ENCODE data around the gene MYMK. TPM values are rescaled to one million over a fixed set of nuclear protein-coding genes. Genes with fewer than 3 reads are reported as not detected.

The MYMK gene
- total RNA-seq, 1 donor from 2014 or later = not detected

DNA sequence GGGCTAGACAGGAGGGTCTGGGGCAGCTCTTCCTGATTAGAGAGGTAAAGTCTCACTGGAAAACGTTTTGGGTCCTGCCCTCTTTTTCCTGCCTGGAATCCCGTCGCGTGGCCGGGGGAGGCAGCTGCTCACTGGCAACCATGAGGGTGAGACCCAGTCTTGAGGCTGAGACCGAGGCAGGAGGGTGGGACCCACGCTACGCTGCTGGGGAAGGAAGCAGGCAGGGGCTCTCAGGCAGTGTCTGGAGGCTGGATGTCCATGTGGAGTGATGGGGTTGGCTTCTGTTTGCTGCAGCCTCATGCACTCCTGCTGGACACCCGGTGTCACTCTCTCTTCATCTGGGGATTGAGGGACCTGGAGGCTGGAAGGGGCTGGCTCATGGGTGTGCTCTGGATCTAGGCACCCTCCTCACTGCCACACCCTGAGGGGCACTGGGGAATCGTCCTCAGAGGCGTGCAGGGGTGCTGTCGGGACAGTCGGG is 34.5 kb downstream of the MYMK start:
- peaks cover 35% of the 10 kb centered on the region for H3K27me3 ChIP-seq (ENCODE audit: control insufficient read depth, insufficient read depth, low read length)
- TF ChIP-seq, protein P1, sequence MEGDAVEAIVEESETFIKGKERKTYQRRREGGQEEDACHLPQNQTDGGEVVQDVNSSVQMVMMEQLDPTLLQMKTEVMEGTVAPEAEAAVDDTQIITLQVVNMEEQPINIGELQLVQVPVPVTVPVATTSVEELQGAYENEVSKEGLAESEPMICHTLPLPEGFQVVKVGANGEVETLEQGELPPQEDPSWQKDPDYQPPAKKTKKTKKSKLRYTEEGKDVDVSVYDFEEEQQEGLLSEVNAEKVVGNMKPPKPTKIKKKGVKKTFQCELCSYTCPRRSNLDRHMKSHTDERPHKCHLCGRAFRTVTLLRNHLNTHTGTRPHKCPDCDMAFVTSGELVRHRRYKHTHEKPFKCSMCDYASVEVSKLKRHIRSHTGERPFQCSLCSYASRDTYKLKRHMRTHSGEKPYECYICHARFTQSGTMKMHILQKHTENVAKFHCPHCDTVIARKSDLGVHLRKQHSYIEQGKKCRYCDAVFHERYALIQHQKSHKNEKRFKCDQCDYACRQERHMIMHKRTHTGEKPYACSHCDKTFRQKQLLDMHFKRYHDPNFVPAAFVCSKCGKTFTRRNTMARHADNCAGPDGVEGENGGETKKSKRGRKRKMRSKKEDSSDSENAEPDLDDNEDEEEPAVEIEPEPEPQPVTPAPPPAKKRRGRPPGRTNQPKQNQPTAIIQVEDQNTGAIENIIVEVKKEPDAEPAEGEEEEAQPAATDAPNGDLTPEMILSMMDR (IDR thresholded peaks at IDR 0.05; ENCODE audit: insufficient read depth, low read length, poor library complexity, severe bottlenecking) = no peak
- no peak for DNase-seq (ENCODE audit: low read depth)
- H3K4me3 ChIP-seq (ENCODE audit: low read depth, low read length) = no peak overlapping the region
- H3K36me3 ChIP-seq (ENCODE audit: control insufficient read depth, insufficient read depth, low read length) = no peaks in the 10 kb centered on the region

DNA sequence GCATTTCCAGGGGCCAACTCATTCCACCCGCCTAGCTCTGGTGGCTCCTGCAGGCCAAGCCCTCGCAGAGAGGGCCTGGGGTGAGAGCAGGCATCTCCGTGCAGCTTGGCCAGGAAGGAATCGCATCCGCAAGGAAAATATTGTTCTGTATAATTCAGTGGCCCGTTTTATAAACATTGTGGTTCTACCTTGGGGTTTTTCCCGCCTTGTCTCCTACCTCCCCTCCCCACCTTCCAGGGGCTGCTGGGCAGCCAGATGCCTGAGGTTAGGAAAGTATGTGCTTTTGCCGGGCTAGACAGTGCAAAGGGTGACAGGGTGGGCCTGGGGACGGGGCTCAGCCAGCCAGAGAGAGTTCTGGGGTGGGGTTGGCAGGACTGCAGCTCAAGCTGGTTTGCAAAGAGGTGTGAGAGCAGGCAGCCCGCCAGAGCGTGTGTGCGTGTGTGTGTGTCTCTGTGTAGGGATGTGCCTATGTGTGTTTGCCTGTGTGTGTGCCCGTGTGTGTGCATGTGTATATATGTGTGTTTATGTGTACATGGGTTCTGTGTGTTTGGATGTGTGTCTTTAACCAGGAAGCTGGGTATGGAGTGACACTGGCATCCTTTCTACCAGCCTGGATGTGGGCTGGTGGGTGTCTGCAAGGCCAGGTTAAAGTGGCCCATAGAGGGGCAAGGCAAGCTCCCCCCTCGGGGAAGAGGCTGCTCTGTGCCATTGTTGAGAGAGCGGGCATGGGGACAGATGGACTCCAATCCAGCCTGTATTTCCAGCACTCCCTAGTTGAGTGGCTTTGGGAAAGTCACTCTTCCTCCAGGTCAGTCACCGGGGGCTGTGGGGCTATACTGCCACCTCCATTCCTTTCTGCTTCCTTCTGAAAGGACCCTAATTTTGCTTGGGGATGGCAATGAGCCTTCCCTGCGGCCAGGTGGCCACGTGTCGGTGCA is 35.2 kb downstream of the MYMK start:
- DNase-seq (ENCODE audit: low read depth) = no peak
- peaks cover 35% of the 10 kb centered on the region for H3K27me3 ChIP-seq (ENCODE audit: control insufficient read depth, insufficient read depth, low read length)
- no peak overlapping the region for H3K4me3 ChIP-seq (ENCODE audit: low read depth, low read length)
- no peaks in the 10 kb centered on the region for H3K36me3 ChIP-seq (ENCODE audit: control insufficient read depth, insufficient read depth, low read length)
- TF ChIP-seq, protein P1 (IDR thresholded peaks at IDR 0.05; ENCODE audit: insufficient read depth, low read length, poor library complexity, severe bottlenecking) = no peak

DNA sequence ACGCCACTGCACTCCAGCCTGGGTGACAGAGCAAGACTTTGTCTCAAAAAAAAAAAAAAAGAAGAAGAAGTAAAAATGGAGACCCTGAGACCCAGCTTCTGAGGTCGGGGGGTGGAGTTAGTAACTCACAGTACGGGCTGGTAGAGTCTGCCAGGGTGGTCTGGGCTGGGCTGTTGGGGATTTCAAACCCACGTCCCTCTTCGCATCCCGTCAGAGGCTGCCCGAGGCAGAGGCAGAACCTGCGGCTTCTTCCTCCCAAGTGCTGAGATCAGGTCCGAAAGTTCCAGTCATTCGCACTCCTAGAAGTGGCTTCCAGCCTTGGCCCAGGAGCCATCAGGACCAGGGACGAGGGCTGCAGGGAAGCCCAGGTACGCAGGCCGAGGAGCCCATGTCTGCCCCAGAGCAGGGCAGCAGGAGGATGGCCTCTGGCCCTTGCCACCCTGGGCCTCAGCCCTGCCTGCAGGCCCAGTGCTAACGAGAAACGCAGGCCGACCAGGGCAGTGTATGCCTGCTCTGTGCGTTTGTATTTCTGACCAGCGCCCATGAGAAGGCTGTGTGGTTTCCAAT is 36.0 kb downstream of the MYMK start:
- H3K36me3 ChIP-seq (ENCODE audit: control insufficient read depth, insufficient read depth, low read length) = no peaks in the 10 kb centered on the region
- no peak overlapping the region for H3K4me3 ChIP-seq (ENCODE audit: low read depth, low read length)
- H3K27me3 ChIP-seq (ENCODE audit: control insufficient read depth, insufficient read depth, low read length) = peaks cover 34% of the 10 kb centered on the region
- no peak for DNase-seq (ENCODE audit: low read depth)
- TF ChIP-seq, protein P1 (IDR thresholded peaks at IDR 0.05; ENCODE audit: insufficient read depth, low read length, poor library complexity, severe bottlenecking) = no peak

DNA sequence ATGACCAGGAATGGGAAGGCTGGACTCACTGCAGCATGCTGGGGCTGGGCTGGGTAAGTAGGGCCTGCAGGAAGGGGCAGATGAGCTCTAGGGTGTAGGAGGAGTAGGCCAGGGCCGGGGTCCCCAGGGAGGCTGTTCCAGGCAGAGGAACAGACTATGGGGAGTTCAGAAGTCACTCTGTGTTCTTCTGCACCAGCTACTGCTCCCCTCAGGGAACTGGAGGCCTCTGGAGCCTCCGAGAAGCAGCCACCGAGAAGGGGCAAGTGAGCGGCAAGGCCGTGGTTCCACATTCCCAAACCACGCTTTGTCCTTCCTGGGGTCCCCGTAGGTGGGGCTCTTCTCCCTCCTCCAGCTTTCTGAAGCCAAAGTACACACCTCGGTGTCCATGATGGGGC is 37.4 kb downstream of the MYMK start:
- Histone ChIP-seq H3K36me3 (ENCODE audit: control insufficient read depth, insufficient read depth, low read length) (no peaks in the 10 kb centered on the region), H3K27me3 (ENCODE audit: control insufficient read depth, insufficient read depth, low read length) (peaks cover 28% of the 10 kb centered on the region), H3K4me3 (ENCODE audit: low read depth, low read length) (no peak overlapping the region)
- DNase-seq (ENCODE audit: low read depth) = no peak
- TF ChIP-seq, protein P1 (IDR thresholded peaks at IDR 0.05; ENCODE audit: insufficient read depth, low read length, poor library complexity, severe bottlenecking) = no peak

DNA sequence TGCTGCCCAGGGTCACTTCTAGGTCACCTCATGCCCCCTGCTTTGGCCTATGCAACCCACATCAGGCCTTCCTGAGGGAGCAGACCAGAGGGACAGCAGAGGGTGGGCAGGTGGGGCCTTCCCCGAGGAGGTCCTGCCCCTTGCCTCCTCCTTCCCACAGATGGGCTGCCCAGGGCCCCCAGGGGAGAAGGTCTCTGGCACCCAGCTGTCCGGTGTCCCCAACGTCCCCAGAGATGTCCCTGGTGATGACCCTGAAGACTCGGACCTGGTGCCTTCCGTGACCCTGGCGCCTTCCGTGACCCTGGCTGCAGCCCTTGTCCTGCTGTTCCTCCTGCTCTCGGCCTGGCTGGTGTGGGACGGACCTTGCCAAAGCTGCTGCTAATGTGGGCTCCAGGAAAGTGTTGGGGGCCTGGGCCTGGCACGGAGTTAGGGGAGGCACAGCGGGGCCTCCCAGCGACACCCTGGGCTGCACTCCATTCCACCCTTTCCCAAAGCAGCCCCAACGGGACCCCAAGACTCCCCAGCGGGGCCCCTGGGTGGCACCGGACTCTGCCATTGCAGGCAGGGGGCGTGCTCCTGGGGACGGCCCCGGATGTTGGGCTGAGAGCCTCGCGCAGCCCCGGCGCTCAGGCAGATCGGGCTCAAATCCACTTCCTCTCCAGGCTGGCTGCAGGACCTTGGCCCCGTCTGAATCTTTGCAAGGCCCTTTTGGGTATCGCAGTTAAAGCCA is 39.1 kb downstream of the MYMK start:
- TF ChIP-seq, protein P1 (IDR thresholded peaks at IDR 0.05; ENCODE audit: insufficient read depth, low read length, poor library complexity, severe bottlenecking) = no peak
- no peak for DNase-seq (ENCODE audit: low read depth)

More for the DNA sequence above, 39.1 kb downstream of the MYMK start:
- Histone ChIP-seq H3K4me3 (ENCODE audit: low read depth, low read length) (no peak overlapping the region), H3K36me3 (ENCODE audit: control insufficient read depth, insufficient read depth, low read length) (no peaks in the 10 kb centered on the region), H3K27me3 (ENCODE audit: control insufficient read depth, insufficient read depth, low read length) (peaks cover 21% of the 10 kb centered on the region)
